ENCODE results near the gene BCL3. TPM values are rescaled to one million over a fixed set of nuclear protein-coding genes. Genes with fewer than 3 reads are reported as not detected.

Gene BCL3
- total and polyA plus RNA-seq, 2 of the 13 experiments (the other 11 are each of a cell fraction or from before 2014, with no cell fraction given) = 2.3 to 4.0 TPM

DNA sequence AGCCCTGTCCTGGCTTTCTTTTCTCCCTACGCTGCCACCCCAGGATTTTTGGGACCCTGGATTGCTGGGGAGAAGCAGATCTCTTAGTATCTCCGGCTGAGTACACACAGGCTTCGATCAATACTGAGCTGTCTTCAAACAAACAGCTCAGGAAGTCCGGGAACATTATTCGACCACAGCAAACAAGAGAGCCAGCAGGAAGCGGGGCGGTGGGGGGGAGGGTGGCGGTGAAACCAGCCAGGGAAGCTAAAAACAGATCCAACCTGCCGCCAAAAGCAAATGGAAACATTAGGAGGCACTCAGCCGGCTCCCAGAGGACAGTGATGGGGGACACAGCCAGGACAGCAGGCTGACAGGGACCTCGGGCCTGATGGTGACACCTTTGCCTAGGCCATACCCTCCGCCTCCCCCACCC, 48.2 kb downstream of the BCL3 start (continued):
- TF ChIP-seq EED (CRISPR knock-in tag; IDR thresholded peaks at IDR 0.05) = no peak
- TF ChIP-seq ZNF383 (CRISPR knock-in tag; IDR thresholded peaks at IDR 0.05; ENCODE audit: borderline replicate concordance) = no peak
- TF ChIP-seq HES4 (CRISPR knock-in tag; IDR thresholded peaks at IDR 0.05; ENCODE audit: borderline replicate concordance) = no peak; the same call in 1 of the 2 replicates
- no peak for TF ChIP-seq RORA (CRISPR knock-in tag; IDR thresholded peaks at IDR 0.05)
- TF ChIP-seq, protein P1, sequence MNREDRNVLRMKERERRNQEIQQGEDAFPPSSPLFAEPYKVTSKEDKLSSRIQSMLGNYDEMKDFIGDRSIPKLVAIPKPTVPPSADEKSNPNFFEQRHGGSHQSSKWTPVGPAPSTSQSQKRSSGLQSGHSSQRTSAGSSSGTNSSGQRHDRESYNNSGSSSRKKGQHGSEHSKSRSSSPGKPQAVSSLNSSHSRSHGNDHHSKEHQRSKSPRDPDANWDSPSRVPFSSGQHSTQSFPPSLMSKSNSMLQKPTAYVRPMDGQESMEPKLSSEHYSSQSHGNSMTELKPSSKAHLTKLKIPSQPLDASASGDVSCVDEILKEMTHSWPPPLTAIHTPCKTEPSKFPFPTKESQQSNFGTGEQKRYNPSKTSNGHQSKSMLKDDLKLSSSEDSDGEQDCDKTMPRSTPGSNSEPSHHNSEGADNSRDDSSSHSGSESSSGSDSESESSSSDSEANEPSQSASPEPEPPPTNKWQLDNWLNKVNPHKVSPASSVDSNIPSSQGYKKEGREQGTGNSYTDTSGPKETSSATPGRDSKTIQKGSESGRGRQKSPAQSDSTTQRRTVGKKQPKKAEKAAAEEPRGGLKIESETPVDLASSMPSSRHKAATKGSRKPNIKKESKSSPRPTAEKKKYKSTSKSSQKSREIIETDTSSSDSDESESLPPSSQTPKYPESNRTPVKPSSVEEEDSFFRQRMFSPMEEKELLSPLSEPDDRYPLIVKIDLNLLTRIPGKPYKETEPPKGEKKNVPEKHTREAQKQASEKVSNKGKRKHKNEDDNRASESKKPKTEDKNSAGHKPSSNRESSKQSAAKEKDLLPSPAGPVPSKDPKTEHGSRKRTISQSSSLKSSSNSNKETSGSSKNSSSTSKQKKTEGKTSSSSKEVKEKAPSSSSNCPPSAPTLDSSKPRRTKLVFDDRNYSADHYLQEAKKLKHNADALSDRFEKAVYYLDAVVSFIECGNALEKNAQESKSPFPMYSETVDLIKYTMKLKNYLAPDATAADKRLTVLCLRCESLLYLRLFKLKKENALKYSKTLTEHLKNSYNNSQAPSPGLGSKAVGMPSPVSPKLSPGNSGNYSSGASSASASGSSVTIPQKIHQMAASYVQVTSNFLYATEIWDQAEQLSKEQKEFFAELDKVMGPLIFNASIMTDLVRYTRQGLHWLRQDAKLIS (CRISPR knock-in tag; IDR thresholded peaks at IDR 0.05) = no peak
- TF ChIP-seq AHDC1 (CRISPR knock-in tag; IDR thresholded peaks at IDR 0.05; ENCODE audit: borderline replicate concordance) = peak; percentile 83; the same call in 1 of the 2 replicates
- peak; percentile 86 for TF ChIP-seq NCOA2 (CRISPR knock-in tag; IDR thresholded peaks at IDR 0.05)
- TF ChIP-seq, protein P2, sequence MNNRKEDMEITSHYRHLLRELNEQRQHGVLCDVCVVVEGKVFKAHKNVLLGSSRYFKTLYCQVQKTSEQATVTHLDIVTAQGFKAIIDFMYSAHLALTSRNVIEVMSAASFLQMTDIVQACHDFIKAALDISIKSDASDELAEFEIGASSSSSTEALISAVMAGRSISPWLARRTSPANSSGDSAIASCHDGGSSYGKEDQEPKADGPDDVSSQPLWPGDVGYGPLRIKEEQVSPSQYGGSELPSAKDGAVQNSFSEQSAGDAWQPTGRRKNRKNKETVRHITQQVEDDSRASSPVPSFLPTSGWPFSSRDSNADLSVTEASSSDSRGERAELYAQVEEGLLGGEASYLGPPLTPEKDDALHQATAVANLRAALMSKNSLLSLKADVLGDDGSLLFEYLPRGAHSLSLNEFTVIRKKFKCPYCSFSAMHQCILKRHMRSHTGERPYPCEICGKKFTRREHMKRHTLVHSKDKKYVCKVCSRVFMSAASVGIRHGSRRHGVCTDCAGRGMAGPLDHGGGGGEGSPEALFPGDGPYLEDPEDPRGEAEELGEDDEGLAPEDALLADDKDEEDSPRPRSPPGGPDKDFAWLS (CRISPR knock-in tag; IDR thresholded peaks at IDR 0.05; ENCODE audit: borderline replicate concordance) = no peak
- TF ChIP-seq CCDC6 (CRISPR knock-in tag; IDR thresholded peaks at IDR 0.05) = no peak
- TF ChIP-seq ZNF276 (CRISPR knock-in tag; IDR thresholded peaks at IDR 0.05; ENCODE audit: low read depth) = no peak
- TF ChIP-seq ZSCAN25 (CRISPR knock-in tag; IDR thresholded peaks at IDR 0.05) = no peak
- no peak for TF ChIP-seq ZNF496 (CRISPR knock-in tag; IDR thresholded peaks at IDR 0.05; ENCODE audit: insufficient replicate concordance)
- no peak for TF ChIP-seq ZNF468 (CRISPR knock-in tag; IDR thresholded peaks at IDR 0.05)
- TF ChIP-seq ZNF605 (CRISPR knock-in tag; IDR thresholded peaks at IDR 0.05) = peak; percentile 63
- TF ChIP-seq, protein P3, sequence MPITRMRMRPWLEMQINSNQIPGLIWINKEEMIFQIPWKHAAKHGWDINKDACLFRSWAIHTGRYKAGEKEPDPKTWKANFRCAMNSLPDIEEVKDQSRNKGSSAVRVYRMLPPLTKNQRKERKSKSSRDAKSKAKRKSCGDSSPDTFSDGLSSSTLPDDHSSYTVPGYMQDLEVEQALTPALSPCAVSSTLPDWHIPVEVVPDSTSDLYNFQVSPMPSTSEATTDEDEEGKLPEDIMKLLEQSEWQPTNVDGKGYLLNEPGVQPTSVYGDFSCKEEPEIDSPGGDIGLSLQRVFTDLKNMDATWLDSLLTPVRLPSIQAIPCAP (CRISPR knock-in tag; IDR thresholded peaks at IDR 0.05; ENCODE audit: low read depth) = no peak
- TF ChIP-seq TMF1 (CRISPR knock-in tag; IDR thresholded peaks at IDR 0.05; ENCODE audit: low read depth) = 0 out of 2 replicates have a peak, but pooled peaks have one; percentile 11
